HT-29 (cell line): ENCODE results near the gene FBLL1. TPM values are rescaled to one million over a fixed set of nuclear protein-coding genes. Genes with fewer than 3 reads are reported as not detected.
A peak's percentile ranks its signal among the peaks of the same experiment; 100 is the strongest.
"Not testable (repeated sequence)": the region's sequence is repeated elsewhere in the genome, so short reads cannot be mapped to it uniquely, and the experiment has no call there.

Experiments
- DNase-seq: peaks from one replicate; pipeline ENCODE4 v3.0.0-alpha.2; 2015; ENCODE audit warnings: low spot score
- small RNA-seq: library from RNA; depleted of rRNA; stranded (forward); fragments of <200 nt; gene quantifications from one replicate; pipeline ENCODE3, GENCODE V24; 2014
- total RNA-seq: library from RNA; depleted of rRNA; stranded (reverse); fragments of >200 nt; shearing (Covaris generic); gene quantifications from 2 replicates; pipeline ENCODE4 v1.2.3, GENCODE V29; 2014; rRNA removed

Gene FBLL1
- total RNA-seq, 1 experiment from 2014 or later, result not detected

GRCh38 chr5:168552146-168552545 is 23.0 kb downstream of the FBLL1 start:
- DNase-seq, result no peak

- no peak for DNase-seq
These were observed 24.4 kb downstream of the FBLL1 start for GRCh38 chr5:168553377-168554130.

- no peak for DNase-seq
These were observed 28.3 kb downstream of the FBLL1 start for GRCh38 chr5:168557389-168557788.

GRCh38 chr5:168562279-168562678 is 33.2 kb downstream of the FBLL1 start:
- DNase-seq, result no peak

GRCh38 chr5:168563959-168564358 is 34.9 kb downstream of the FBLL1 start:
- DNase-seq, result no peak

DNA sequence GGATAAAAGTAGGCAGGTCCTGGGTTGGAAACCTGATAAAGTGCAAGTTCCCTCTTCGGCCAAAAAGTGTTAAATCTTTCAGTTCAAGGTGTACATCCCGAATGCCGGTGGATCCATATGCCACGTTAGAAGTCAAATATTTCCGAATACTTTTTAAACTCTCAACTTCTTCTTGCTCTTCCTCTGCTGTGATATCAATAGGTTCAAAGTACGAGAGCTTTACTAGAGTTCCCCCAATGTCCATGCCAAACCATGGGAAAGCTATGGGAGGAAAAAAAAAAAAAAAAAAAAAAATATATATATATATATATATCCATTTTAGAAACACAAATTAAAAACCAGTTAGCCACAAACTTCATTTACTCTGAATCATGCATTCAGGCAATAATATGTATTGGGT is 39.6 kb downstream of the FBLL1 start:
- DNase-seq, result no peak

- no peak for DNase-seq
These were observed 41.6 kb downstream of the FBLL1 start for GRCh38 chr5:168570490-168571328.

GRCh38 chr5:168573663-168574062 is 44.6 kb downstream of the FBLL1 start:
- not testable (repeated sequence) for DNase-seq

DNA sequence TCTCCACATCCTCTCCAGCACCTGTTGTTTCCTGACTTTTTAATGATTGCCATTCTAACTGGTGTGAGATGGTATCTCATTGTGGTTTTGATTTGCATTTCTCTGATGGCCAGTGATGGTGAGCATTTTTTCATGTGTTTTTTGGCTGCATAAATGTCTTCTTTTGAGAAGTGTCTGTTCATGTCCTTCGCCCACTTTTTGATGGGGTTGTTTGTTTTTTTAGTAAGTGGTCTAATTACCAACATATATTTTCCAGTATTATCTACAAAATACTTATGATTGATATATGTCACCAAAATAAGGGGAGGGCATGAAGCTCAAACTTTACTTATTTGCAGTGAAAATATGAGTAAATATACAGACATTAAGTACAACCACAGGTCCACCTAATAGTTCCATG is 45.1 kb downstream of the FBLL1 start:
- not testable (repeated sequence) for DNase-seq

DNA sequence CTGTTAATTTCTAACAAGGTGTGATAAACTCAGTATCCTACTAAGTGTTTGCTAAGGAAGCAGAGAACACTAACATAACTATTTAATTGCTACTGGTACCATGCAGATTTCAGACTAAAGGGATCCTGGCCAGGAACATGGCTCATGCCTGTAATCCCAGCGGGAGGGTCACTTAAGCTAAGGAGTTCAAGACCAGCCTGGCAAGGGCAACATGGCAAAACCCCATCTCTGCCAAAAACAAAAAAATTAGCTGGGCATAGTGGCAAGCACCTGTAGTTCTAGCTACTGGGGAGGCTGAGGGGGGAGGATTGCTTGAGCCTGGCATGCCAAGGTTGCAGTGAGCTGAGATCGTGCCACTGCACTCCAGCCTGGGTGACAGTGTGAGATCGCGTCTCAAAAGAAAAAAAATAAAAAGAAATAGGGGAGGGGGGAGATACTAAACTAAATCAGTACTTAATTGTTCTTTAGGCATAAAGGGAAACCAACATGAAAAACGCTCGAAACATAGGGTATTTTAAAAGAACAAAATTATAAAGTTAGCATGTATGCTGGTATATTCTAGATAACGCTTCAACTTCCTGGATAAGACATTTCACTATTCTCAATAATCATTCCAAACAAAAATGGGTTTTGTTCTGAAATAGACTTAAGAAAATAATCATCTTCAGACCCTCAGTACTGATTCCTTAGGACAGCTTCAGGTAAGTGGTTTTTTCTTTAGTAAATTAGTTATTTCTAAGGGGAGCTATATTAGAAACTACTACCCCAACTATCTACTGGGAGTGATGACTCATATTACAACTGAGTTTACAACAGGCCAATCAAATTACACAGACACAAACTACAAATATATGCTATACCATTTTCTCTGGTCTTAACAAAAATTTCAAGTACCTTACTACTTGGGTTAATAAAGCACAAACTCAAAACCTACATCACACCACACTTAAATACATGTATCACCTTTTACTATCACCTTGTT is 46.6 kb downstream of the FBLL1 start:
- no peak for DNase-seq

GRCh38 chr5:168578006-168578405 is 48.9 kb downstream of the FBLL1 start:
- DNase-seq, result peak; percentile 49

- peak; percentile 68 for DNase-seq
These were observed 49.7 kb downstream of the FBLL1 start, which contains the start of gene PANK3 for GRCh38 chr5:168578538-168579487. Gene PANK3 (minus strand): TSS chr5:168579368. CDS start chr5:168579283, 85 bp downstream.

GRCh38 chr5:168579488-168580226 is 50.6 kb downstream of the FBLL1 start:
- peak; percentile 97 for DNase-seq

DNA sequence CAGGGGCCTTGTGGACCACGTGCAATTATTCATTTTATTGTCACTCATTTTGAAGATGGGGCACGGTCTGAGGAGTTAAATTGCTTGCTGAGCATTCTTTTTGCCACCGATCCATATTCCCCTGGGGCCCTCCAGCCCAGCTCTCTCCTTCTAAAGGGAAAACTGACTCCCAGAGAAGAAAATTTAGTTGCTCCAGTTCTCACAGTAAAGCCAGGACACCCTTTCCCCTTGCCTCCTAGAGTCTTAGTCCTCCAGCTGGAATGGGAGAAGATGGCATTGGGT is 51.1 kb downstream of the FBLL1 start:
- DNase-seq, result no peak

Small RNAs within 50 kb of the gene (small RNA-seq; reads per million reads assigned to genes)
- not detected for gene MIR103A1

Other genes with a start within 250 kb of the FBLL1 start
- gene WWC1, start 237.7 kb upstream of the FBLL1 start, total RNA-seq, result 66.0 and 70.1 TPM in 2 replicates
- gene RARS1, start 42.8 kb upstream of the FBLL1 start, total RNA-seq, result 52.3 and 54.2 TPM in 2 replicates
- gene PANK3, start 50.1 kb downstream of the FBLL1 start, total RNA-seq, result 18.8 and 21.4 TPM in 2 replicates